IMR-90 (cell line): ENCODE results near the gene TSC1. TPM values are rescaled to one million over a fixed set of nuclear protein-coding genes. Genes with fewer than 3 reads are reported as not detected.

Experiments used
- ATAC-seq: fragments of 200-7000 bp; cut with Tn5 transposase; 2 replicates; pipeline ENCODE4 v1.9.1; 2020; ENCODE audit warnings: low read depth, mild to moderate bottlenecking, moderate library complexity
- BruUV-seq: library from RNA; stranded (reverse); fragments of 400-500 nt; replicated peaks from 2 replicates; lab custom pipeline; 2021; lab: Mats Ljungman, UMichigan
- CTCF ChIA-PET: fragments of 300-600 bp; formaldehyde crosslinking; extraction: SDS; loops from one replicate; lab custom pipeline; 2021; ENCODE audit warnings: antibody characterized with exemption; lab: Yijun Ruan, JAX
- POLR2A ChIA-PET: fragments of 300-600 bp; sonication (Branson Sonifier 250); formaldehyde crosslinking; loops from one replicate; lab custom pipeline; 2022; ENCODE audit warnings: antibody characterized with exemption; ENCODE audit not compliant: unreplicated experiment; lab: Charles Lee
- DNase-seq: peaks from one replicate; pipeline ENCODE4 v3.0.0; 2013
- H2AFZ ChIP-seq: replicated peaks from 2 replicates; pipeline ENCODE3; 2013; ENCODE audit warnings: low read length, mild to moderate bottlenecking; ENCODE audit not compliant: poor library complexity
- H2AK5ac ChIP-seq: 2 replicates; pipeline ENCODE4 v1.6.1; 2013; ENCODE audit warnings: low read depth, low read length, inconsistent platforms
- H2AK9ac ChIP-seq: replicated peaks from 2 replicates; pipeline ENCODE3; 2013; ENCODE audit warnings: mild to moderate bottlenecking, low read depth, low read length, moderate library complexity; ENCODE audit not compliant: poor library complexity
- H2BK120ac ChIP-seq: 2 replicates; pipeline ENCODE4 v1.6.1; 2013; ENCODE audit warnings: low read depth, low read length, inconsistent platforms
- H2BK15ac ChIP-seq: 3 replicates; pipeline ENCODE4 v1.6.1; 2013; ENCODE audit warnings: low read depth, low read length, inconsistent platforms
- H2BK20ac ChIP-seq: 2 replicates; pipeline ENCODE4 v1.6.1; 2013; ENCODE audit warnings: low read depth, mild to moderate bottlenecking, inconsistent platforms, low read length, moderate library complexity
- H2BK5ac ChIP-seq: 2 replicates; pipeline ENCODE4 v1.6.1; 2013; ENCODE audit warnings: mild to moderate bottlenecking, low read depth, low read length, inconsistent platforms; ENCODE audit not compliant: poor library complexity, severe bottlenecking
- H3K14ac ChIP-seq: replicated peaks from 2 replicates; pipeline ENCODE4 v1.6.1; 2013; ENCODE audit warnings: low read depth, low read length, inconsistent platforms
- H3K18ac ChIP-seq: 2 replicates; pipeline ENCODE4 v1.6.1; 2013; ENCODE audit warnings: low read depth, low read length, control low read depth
- H3K23ac ChIP-seq: 2 replicates; pipeline ENCODE4 v1.6.1; 2013; ENCODE audit warnings: low read depth, low read length, inconsistent platforms
- H3K27ac ChIP-seq: 2 replicates; pipeline ENCODE4 v1.5.1; 2013; ENCODE audit warnings: mild to moderate bottlenecking, control low read depth, low read length; ENCODE audit not compliant: insufficient read depth
- H3K27me3 ChIP-seq: 2 replicates; pipeline ENCODE4 v1.6.1; 2013; ENCODE audit warnings: low read length; ENCODE audit not compliant: control insufficient read depth, insufficient read depth
- H3K36me3 ChIP-seq: 2 replicates; pipeline ENCODE4 v1.6.1; 2013; ENCODE audit warnings: low read length, mixed read lengths; ENCODE audit not compliant: control insufficient read depth, insufficient read depth
- H3K4ac ChIP-seq: 2 replicates; pipeline ENCODE4 v1.6.1; 2013; ENCODE audit warnings: low read depth, low read length, inconsistent platforms
- H3K4me1 ChIP-seq: 2 replicates; pipeline ENCODE4 v1.6.1; 2013; ENCODE audit warnings: low read length, mixed read lengths; ENCODE audit not compliant: control insufficient read depth, insufficient read depth
- H3K4me2 ChIP-seq: 2 replicates; pipeline ENCODE4 v1.6.1; 2013; ENCODE audit warnings: low read depth, mild to moderate bottlenecking, control low read depth, low read length, moderate library complexity
- H3K4me3 ChIP-seq: 2 replicates; pipeline ENCODE4 v1.5.1; 2013; ENCODE audit warnings: low read depth, mild to moderate bottlenecking, control low read depth, low read length, moderate library complexity; ENCODE audit not compliant: insufficient read depth
- H3K56ac ChIP-seq: 2 replicates; pipeline ENCODE4 v1.6.1; 2013; ENCODE audit warnings: low read length, inconsistent platforms; ENCODE audit not compliant: insufficient read depth; ENCODE audit errors: extremely low read depth
- H3K79me1 ChIP-seq, 2 experiments: 2 replicates each; pipeline ENCODE4 v1.6.1; 2013; ENCODE audit warnings: low read length in 2 of 2, inconsistent platforms in 1 of 2, low read depth in 1 of 2
- H3K9ac ChIP-seq: 2 replicates; pipeline ENCODE4 v1.6.1; 2013; ENCODE audit warnings: low read depth, low read length, control low read depth
- H3K9me1 ChIP-seq: 2 replicates; pipeline ENCODE4 v1.6.1; 2013; ENCODE audit warnings: low read length, inconsistent platforms; ENCODE audit not compliant: insufficient read depth
- H3K9me3 ChIP-seq: 2 replicates; pipeline ENCODE4 v1.6.1; 2013; ENCODE audit warnings: low read length; ENCODE audit not compliant: control insufficient read depth, insufficient read depth
- H4K20me1 ChIP-seq: 2 replicates; pipeline ENCODE4 v1.6.1; 2013; ENCODE audit warnings: low read length, inconsistent platforms; ENCODE audit not compliant: insufficient read depth
- H4K5ac ChIP-seq: 2 replicates; pipeline ENCODE4 v1.6.1; 2013; ENCODE audit warnings: mild to moderate bottlenecking, low read depth, low read length, control low read depth
- H4K8ac ChIP-seq, 2 experiments: 2 replicates each; pipeline ENCODE4 v1.6.1; 2013; ENCODE audit warnings: low read depth in 2 of 2, low read length in 2 of 2, control low read depth in 1 of 2, inconsistent platforms in 1 of 2
- H4K91ac ChIP-seq: 2 replicates; pipeline ENCODE4 v1.6.1; 2013; ENCODE audit warnings: low read depth, low read length, inconsistent platforms; ENCODE audit not compliant: insufficient read depth
- BHLHE40 ChIP-seq: fragments of 150-350 bp; IDR thresholded peaks from 2 replicates; pipeline ENCODE4 v1.6.1; 2016; ENCODE audit warnings: mild to moderate bottlenecking, low read depth, low read length
- CEBPB ChIP-seq: IDR thresholded peaks from 2 replicates; pipeline ENCODE4 v1.6.1; 2012; ENCODE audit warnings: low read depth, low read length, improper control_type of control experiment
- CHD1 ChIP-seq: IDR thresholded peaks from 2 replicates; pipeline ENCODE4 v1.6.1; 2012; ENCODE audit warnings: low read depth, low read length, improper control_type of control experiment
- ELK1 ChIP-seq: fragments of 150-350 bp; IDR thresholded peaks from 2 replicates; pipeline ENCODE4 v1.6.1; 2016; ENCODE audit warnings: low read depth, mild to moderate bottlenecking, low read length, moderate library complexity, borderline replicate concordance
- FOS ChIP-seq: fragments of 150-350 bp; IDR thresholded peaks from 2 replicates; pipeline ENCODE4 v1.6.1; 2016; ENCODE audit warnings: low read depth, low read length
- MAFK ChIP-seq: IDR thresholded peaks from 2 replicates; pipeline ENCODE4 v1.6.1; 2012; ENCODE audit warnings: low read depth, low read length, improper control_type of control experiment
- MAZ ChIP-seq: IDR thresholded peaks from 2 replicates; pipeline ENCODE4 v1.6.1; 2012; ENCODE audit warnings: low read depth, mild to moderate bottlenecking, low read length, improper control_type of control experiment, moderate library complexity, borderline replicate concordance
- MXI1 ChIP-seq: IDR thresholded peaks from 2 replicates; pipeline ENCODE4 v1.6.1; 2012; ENCODE audit warnings: low read depth, mild to moderate bottlenecking, low read length, moderate library complexity, borderline replicate concordance
- NFE2L2 ChIP-seq: fragments of 150-350 bp; IDR thresholded peaks from 2 replicates; pipeline ENCODE4 v1.6.1; 2016; ENCODE audit warnings: low read depth, mild to moderate bottlenecking, low read length
- POLR2A ChIP-seq: IDR thresholded peaks from 2 replicates; pipeline ENCODE4 v1.6.1; 2012; ENCODE audit warnings: mild to moderate bottlenecking, low read depth, low read length
- RAD21 ChIP-seq: IDR thresholded peaks from 2 replicates; pipeline ENCODE4 v1.6.1; 2012; ENCODE audit warnings: low read length, improper control_type of control experiment
- RCOR1 ChIP-seq: IDR thresholded peaks from 2 replicates; pipeline ENCODE4 v1.6.1; 2012; ENCODE audit warnings: mild to moderate bottlenecking, low read length, improper control_type of control experiment; ENCODE audit not compliant: insufficient replicate concordance
- RFX5 ChIP-seq: IDR thresholded peaks from 2 replicates; pipeline ENCODE4 v1.8.0; 2012; ENCODE audit warnings: low read depth, mild to moderate bottlenecking, low read length, moderate library complexity
- WGBS, 2 experiments: methylation state at CpG; one replicate each; pipeline versions ENCODE4 v1.1.5 to v1.1.7; 2013; ENCODE audit warnings: missing lambda C conversion rate in 2 of 2; ENCODE audit not compliant: insufficient read length in 1 of 2; ENCODE audit errors: extremely low coverage in 2 of 2; 5-methylcytosine and 5-hydroxymethylcytosine counted together
- dilution Hi-C: fragments of 300-500 bp; cut with HindIII; formaldehyde crosslinking; loops from one replicate; pipeline ENCODE4 v1.14.3; 2018; ENCODE audit warnings: low sequenced_read_pairs; ENCODE audit not compliant: unreplicated experiment
- in situ Hi-C: fragments of 300-500 bp; cut with MboI; formaldehyde crosslinking; loops from 3 replicates; pipeline ENCODE4 v1.14.3; 2019; ENCODE audit warnings: low sequenced_read_pairs, inconsistent platforms, mixed read lengths
- intact Hi-C: fragments of 100-400 bp; cut with micrococcal nuclease; formaldehyde crosslinking; loops from 2 replicates; pipeline ENCODE4 v1.10.0; 2022
- polyA plus RNA-seq, 3 experiments: library from polyadenylated mRNA; depleted of rRNA; stranded (reverse); fragments of >200 nt; gene quantifications; 2 replicates each; pipeline ENCODE4 v1.2.3, GENCODE V29; 2012; ENCODE audit warnings: low replicate concordance in 1 of 3
- total RNA-seq: library from RNA; depleted of rRNA; stranded (reverse); fragments of >200 nt; gene quantifications from 2 replicates; pipeline ENCODE4 v1.2.3, GENCODE V29; 2012
- TF ChIP-seq, protein P1 (sequence below): conservative IDR thresholded peaks from 2 replicates; pipeline ENCODE4 v1.5.1; 2012; ENCODE audit warnings: mild to moderate bottlenecking, low read depth, low read length, improper control_type of control experiment

Gene TSC1
- total and polyA plus RNA-seq, 2 of the 4 experiments (the other 2 are of a cell fraction) = 25.7 to 56.3 TPM

DNA sequence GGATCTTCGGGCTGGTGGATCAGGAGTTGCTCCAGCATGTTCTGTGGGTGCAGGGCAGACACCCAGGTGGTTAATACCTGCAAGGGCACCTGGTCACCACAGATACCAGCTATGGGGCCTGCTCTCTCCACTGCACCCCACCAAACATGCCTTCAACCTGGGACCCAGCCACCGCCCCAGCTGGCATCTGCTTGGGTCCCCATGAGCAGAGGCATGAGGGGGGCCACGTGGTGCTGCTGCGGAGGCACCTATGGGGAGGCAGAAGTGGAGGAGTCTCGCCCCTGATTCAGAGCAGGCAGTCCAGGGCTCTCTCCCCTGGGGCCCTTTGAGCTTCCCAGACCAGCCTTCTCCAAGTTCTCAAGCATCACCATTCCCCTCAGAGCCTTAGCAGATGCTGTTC is 69.3 kb downstream of the TSC1 start:
- H2BK15ac ChIP-seq = no peak overlapping the region
- no peaks in the 10 kb centered on the region for H3K9me1 ChIP-seq
- BruUV-seq = no TSS peak
- H3K18ac ChIP-seq = no peak overlapping the region
- ATAC-seq = no peak
- no peak overlapping the region for H3K23ac ChIP-seq
- H2BK20ac ChIP-seq = no peak overlapping the region
- H2BK5ac ChIP-seq = no peak overlapping the region
- no peak overlapping the region for H4K5ac ChIP-seq
- H3K27ac ChIP-seq = no peak overlapping the region
- in situ Hi-C loops = no loop called here
- H3K4me2 ChIP-seq = no peak overlapping the region
- no peak overlapping the region for H2AFZ ChIP-seq
- POLR2A ChIA-PET = no interaction called here
- no peaks in the 10 kb centered on the region for H3K4me1 ChIP-seq
- no peak overlapping the region for H3K4ac ChIP-seq
- WGBS, 2 experiments = no CpG with 5 or more reads among the region's 5 CpGs
- H3K36me3 ChIP-seq = no peaks in the 10 kb centered on the region
- H4K8ac ChIP-seq = no peak overlapping the region
- peaks cover 11% of the 10 kb centered on the region; the same call in 1 of the 2 replicates for H3K27me3 ChIP-seq
- H3K9me3 ChIP-seq = no peaks in the 10 kb centered on the region
- H3K9ac ChIP-seq = no peak overlapping the region
- no peaks in the 10 kb centered on the region for H3K79me1 ChIP-seq
- H3K56ac ChIP-seq = no peak overlapping the region
- CTCF ChIA-PET = interaction anchor here (0.5 kb wide), 1 partner anchor 72 kb away, joined by 3 read pairs; no protein-coding TSS in a partner anchor
- dilution Hi-C loops = no loop called here
- H2AK5ac ChIP-seq = no peak overlapping the region
- no peak overlapping the region for H3K14ac ChIP-seq
- H2BK120ac ChIP-seq = no peak overlapping the region
- H2AK9ac ChIP-seq = no peak overlapping the region
- DNase-seq = no peak
- intact Hi-C loops = no loop called here
- H3K4me3 ChIP-seq = no peak overlapping the region
- no peaks in the 10 kb centered on the region for H4K20me1 ChIP-seq
- no peak overlapping the region for H4K91ac ChIP-seq
- TF ChIP-seq ELK1 (no peak), CEBPB (no peak), BHLHE40 (no peak), POLR2A (no peak), MXI1 (no peak), FOS (no peak), RCOR1 (no peak), MAZ (no peak), CHD1 (no peak), RAD21 (no peak), RFX5 (no peak), MAFK (no peak), NFE2L2 (no peak)
- TF ChIP-seq, protein P1, sequence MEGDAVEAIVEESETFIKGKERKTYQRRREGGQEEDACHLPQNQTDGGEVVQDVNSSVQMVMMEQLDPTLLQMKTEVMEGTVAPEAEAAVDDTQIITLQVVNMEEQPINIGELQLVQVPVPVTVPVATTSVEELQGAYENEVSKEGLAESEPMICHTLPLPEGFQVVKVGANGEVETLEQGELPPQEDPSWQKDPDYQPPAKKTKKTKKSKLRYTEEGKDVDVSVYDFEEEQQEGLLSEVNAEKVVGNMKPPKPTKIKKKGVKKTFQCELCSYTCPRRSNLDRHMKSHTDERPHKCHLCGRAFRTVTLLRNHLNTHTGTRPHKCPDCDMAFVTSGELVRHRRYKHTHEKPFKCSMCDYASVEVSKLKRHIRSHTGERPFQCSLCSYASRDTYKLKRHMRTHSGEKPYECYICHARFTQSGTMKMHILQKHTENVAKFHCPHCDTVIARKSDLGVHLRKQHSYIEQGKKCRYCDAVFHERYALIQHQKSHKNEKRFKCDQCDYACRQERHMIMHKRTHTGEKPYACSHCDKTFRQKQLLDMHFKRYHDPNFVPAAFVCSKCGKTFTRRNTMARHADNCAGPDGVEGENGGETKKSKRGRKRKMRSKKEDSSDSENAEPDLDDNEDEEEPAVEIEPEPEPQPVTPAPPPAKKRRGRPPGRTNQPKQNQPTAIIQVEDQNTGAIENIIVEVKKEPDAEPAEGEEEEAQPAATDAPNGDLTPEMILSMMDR = no peak
